Astrocyte of the cerebellum (primary cell): ENCODE measurements around the gene MAML1.

Experiments used
- DNase-seq: peaks from one replicate; pipeline ENCODE4 v3.0.0-alpha.2; 2011; ENCODE audit warnings: low read depth
- H3K4me3 ChIP-seq: 2 replicates; pipeline ENCODE4 v1.5.1; 2011; ENCODE audit warnings: mild to moderate bottlenecking, low read depth, low read length, moderate library complexity
- in situ Hi-C: cut with HindIII; loops from 2 replicates; pipeline ENCODE4 v1.10.0; 2017; ENCODE audit warnings: low sequenced_read_pairs
- TF ChIP-seq, protein P1 (sequence below): IDR thresholded peaks from 2 replicates; pipeline ENCODE4 v1.5.1; 2012; ENCODE audit warnings: low read length, low read depth, moderate library complexity, mild to moderate bottlenecking; ENCODE audit errors: missing control alignments

Gene MAML1

DNA sequence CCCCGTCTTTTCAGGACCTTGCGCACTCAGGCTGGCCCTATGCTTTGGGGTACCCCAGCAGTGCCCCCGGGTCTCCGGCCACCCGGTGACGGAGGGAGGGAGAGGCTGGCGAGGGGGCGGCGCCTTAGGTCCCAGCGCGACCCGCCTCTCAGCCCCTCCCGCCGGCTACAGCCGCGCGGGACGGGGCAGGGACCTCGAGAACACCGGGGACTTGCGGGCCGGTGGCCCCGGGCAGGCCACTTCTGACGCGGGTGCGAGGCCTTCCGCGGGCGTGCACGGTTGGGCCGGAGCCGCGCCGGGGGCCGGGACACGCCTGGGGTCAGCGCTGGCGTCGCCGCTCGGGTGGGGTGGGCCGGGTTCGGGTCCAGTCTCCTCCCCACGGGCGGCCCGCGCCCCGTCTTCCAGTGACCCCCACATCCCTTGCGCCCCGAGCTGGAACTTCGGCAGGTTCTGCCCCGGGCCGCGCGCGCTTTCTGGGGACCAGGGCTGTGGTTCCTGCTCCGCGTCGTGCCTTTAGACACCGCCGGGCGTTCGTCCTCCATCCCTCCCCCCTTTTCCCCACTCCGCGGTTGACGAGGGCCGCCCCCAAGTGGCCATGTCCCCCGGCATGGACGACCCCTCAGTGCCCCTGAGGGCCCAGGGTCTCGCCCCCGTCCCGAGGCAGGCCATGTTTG lies 84.3 kb downstream of the MAML1 start:
- TF ChIP-seq, protein P1, sequence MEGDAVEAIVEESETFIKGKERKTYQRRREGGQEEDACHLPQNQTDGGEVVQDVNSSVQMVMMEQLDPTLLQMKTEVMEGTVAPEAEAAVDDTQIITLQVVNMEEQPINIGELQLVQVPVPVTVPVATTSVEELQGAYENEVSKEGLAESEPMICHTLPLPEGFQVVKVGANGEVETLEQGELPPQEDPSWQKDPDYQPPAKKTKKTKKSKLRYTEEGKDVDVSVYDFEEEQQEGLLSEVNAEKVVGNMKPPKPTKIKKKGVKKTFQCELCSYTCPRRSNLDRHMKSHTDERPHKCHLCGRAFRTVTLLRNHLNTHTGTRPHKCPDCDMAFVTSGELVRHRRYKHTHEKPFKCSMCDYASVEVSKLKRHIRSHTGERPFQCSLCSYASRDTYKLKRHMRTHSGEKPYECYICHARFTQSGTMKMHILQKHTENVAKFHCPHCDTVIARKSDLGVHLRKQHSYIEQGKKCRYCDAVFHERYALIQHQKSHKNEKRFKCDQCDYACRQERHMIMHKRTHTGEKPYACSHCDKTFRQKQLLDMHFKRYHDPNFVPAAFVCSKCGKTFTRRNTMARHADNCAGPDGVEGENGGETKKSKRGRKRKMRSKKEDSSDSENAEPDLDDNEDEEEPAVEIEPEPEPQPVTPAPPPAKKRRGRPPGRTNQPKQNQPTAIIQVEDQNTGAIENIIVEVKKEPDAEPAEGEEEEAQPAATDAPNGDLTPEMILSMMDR = no peak
- in situ Hi-C loops = no loop called here
- DNase-seq = no peak

DNA sequence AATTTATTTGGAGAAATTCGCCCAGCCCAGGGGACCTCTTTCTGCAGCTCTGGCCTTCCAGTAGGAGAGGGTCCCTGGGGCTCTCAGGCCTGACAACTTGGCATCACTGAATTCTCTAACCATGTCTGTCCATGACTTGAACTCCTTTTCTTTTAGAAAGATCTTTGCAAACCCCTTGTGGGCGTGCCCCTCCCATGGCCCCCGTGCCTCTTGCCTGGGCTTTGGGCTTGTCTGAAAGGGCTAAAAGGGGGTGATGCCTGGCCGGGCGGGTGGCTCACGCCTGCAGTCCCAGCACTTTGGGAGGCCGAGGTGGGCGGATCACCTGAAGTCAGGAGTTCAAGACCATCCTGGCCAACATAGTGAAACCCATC lies 84.8 kb downstream of the MAML1 start:
- TF ChIP-seq, protein P1 = no peak
- H3K4me3 ChIP-seq = no peak overlapping the region
- DNase-seq = no peak
- in situ Hi-C loops = no loop called here

More for the DNA sequence above, 84.3 kb downstream of the MAML1 start:
- H3K4me3 ChIP-seq = peak overlapping the region; percentile 25

DNA sequence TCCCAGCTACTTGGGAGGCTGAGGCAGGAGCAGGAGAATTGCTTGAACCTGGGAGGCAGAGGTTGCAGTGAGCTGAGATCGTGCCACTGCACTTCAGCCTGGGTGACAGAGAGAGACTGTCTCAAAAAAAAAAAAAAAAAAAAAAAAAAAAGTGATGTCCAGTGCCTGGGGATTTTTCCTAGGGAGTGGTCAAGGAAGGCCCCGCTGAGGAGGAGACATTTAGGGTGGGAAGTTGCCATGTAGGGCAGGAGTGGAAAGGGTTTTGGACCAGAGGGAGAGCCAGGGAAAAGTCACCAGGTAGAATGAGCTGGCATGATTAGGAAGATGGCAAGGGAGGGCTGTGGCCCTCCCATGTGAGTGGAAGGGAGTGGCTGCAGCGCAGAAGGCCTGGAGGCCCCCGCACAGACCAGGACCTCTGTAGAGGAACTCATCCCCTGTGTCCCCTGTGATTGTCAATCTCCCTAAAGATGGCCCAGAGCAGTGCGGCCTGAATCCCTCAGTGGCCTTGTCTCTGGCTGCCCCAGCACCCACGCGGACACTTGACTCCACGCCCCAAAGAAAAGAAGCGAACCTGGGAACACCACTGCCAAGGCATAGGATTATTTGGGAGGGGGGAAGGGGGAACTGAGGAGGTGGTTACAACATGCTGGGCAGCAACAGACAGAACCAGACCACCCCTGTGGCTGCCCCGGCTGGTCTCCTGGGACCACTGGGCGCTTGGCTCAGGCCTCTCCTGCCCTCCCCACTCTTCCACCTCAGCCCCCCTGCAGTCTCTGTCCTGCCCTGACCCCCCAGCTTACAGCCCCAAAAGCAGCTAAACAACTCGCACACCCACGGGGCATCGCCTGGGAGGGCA lies 85.5 kb downstream of the MAML1 start:
- TF ChIP-seq, protein P1 = no peak
- DNase-seq = no peak
- in situ Hi-C loops = no loop called here
- H3K4me3 ChIP-seq = peak overlapping the region; percentile 10

DNA sequence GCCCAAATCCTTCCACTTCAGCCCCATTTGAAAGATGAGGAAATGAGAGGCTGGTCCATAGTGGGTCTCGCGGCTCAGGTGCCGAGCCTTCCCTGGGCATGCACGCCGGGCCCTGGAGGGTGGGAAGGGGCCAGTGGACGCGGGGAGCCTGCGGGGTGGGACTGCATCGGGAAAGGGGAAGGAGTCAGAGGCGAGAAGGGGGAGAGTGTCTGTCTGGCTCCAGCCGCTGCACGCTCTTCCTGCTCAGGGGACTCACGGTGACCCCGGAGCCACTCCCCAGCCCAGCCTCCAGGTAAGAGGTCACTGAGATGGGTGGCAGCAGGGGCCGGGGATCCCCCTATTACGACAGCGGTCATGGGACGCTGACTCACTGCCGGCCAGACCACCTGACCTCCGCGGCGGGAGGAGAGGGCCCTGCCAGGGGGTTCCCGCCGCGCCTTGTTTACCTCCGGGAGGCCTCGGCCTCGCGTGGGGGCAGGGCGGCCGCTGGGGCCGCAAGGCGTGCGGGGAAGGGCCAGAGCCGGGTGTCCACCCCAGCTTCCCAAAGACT lies 86.2 kb downstream of the MAML1 start:
- in situ Hi-C loops = no loop called here
- H3K4me3 ChIP-seq = peak overlapping the region; percentile 10
- DNase-seq = peak; percentile 76
- TF ChIP-seq, protein P1 = no peak

DNA sequence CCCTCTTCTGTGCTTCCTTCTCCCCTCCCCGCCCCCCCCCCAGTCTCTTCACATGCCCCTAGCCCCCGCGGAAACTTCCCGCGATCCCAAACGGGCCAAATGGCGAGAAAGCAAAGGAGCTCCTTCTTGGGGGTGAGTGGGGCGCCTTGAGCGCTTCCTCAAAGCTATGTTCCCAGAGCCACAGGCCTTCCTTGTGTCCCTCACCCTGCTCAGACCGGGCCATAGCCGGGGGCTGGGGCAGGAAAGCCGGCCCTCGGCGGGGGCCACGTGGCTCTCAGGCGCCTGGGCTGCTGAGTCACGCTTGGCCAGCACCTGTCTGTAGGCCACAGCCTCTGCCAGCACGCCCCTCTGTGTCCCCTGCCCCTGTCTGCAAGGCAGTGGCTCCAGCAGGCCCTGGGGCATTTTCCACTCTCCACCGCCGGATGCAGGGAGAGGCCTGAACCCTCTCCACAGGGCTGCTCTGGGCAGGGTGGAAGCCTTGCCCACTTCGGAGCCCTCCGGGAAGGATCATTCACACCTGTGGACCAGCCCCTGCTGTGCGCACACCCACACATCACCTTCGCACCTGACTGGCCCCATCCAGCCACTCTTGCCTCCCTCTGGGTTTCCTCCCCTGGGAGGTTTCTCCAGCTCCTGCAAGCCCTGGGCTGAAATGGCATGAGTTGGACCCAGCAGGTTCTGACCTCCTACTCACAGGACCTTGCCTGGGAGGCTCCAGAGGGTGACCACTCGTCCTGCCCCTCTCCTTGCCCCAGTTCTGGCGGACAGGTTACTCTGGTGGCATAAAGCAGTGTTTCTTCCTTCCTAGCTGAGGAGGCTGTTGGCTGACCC lies 86.9 kb downstream of the MAML1 start:
- TF ChIP-seq, protein P1 = no peak
- H3K4me3 ChIP-seq = no peak overlapping the region
- in situ Hi-C loops = no loop called here
- no peak for DNase-seq

DNA sequence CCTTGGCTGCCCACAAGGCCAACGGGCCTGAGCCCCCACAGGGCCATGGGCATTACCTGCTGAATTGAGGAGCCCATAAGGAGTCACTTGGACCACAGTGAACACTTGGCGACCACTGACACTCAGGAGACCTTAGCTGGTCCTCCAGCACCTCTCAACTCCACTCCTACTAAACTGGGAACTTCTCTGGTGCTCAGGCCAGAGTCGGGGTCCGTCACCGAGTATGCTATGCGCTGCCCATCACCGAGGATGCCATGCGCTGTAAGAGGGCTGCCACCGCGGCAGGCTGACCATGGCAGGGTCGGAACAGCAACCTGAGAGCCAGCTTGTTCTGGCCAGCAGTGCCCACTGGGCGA lies 87.5 kb downstream of the MAML1 start:
- in situ Hi-C loops = no loop called here
- TF ChIP-seq, protein P1 = no peak
- H3K4me3 ChIP-seq = peak overlapping the region; percentile 96
- no peak for DNase-seq
